Stimulated activated CD4-positive, alpha-beta T cell treated with anti-CD3 and anti-CD28 coated beads, Interleukin-12 subunit alpha, Interleukin-12 subunit beta, amount 100 ng/mL, for 24 hours (primary cell): ENCODE measurements around the gene SYNGR3.
"Not testable (repeated sequence)": the region's sequence is repeated elsewhere in the genome, so short reads cannot be mapped to it uniquely, and the experiment has no call there.

Experiments used
- DNase-seq, 2 experiments: peaks; one replicate each; pipeline ENCODE4 v3.0.0-alpha.2; 2020; ENCODE audit warnings: low read depth in 2 of 2

The SYNGR3 gene

DNA sequence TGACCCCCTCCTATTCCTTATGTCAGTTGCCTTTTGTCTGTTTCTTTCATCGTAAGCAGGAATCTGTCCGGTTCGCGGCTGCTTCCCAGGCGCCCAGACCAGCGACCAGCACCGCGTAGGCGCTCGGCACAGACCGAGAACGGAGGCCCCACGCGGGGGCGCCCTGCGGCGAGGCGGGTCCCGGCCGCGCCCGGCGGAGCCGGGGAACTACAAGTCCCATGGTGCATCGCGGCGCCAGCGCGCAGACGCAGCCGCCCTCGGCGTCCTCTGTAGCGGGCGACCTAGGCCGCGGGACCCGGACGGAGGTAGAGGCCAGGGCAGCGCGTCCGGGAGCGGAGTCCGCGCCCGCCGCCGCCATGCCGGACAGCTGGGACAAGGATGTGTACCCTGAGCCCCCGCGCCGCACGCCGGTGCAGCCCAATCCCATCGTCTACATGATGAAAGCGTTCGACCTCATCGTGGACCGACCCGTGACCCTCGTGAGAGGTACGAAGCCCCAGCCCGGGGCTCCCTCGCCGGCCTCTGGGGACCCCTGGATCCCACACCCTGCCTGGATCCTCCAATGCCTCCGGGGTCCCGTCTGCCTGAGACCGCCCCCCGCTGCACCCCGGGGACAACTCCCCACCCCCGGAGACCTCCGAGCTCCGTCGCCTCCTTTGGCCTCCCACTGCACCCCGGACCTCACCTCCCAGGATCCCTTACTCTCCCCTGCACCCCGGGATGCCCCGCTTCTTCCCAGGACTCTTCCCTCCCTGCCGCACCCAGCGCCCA is 30.3 kb upstream of the SYNGR3 start, which contains the start of gene NDUFB10:
Gene NDUFB10 (plus strand): TSS at position 270 of the 771 bp plus-strand sequence. CDS start 87 bp downstream, at position 357.
- DNase-seq, result peak; percentile 84 to 93

DNA sequence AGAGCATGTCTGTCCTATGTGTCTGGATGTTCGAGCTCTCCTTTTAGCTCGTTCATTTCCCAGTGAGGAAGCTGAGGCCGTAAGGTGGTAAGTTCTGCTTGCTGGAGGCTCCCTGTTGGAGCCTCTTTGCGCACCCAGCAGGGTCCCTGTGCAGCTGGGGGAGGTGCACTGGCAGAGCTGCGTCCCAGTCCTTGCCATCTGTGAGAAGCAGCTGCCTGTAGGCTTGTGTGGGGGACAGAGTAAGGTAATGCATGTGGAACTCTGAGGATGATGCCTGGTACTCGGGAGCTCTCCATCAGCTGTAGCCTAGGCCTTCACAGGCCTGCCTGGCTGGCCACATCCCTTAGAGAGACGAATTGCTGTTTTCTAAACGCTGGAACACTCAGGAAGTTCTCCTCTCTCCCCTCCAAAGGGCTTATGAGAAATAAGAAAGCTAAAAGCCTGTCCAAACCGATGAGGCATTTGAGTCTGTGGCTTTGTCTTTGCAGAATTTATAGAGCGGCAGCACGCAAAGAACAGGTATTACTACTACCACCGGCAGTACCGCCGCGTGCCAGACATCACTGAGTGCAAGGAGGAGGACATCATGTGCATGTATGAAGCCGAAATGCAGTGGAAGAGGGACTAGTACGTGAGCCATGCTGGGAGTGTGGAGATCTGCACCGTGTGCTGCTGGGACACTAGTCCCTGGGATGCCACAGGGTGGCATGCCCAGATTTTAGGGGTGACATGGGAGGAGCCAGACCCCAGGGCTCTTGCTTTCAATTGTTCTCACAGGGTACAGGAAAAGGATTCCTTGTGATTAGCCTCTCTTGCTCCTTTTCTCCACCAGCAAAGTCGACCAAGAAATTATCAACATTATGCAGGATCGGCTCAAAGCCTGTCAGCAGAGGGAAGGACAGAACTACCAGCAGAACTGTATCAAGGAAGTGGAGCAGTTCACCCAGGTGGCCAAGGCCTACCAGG is 28.8 kb upstream of the SYNGR3 start:
- peak in 1 of 2 experiments; percentile 49 for DNase-seq

DNA sequence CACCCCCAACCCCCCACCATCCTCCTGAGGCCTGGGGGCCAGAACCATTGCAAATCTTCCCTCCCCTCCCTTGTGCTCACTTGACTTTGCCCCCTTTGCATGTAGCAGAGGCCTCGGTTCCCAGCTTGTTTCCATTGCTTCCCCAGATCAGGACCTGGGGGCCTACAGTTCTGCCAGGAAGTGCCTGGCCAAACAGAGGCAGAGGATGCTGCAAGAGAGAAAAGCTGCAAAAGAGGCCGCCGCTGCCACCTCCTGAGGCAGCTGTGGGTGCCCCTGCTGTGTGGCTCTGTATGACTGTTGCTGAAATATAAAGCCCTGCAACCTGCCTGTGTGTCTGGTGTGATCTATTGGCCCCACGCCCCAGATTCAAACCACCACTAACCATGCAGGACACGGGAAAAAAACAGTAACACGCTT is 28.1 kb upstream of the SYNGR3 start:
- no peak for DNase-seq

DNA sequence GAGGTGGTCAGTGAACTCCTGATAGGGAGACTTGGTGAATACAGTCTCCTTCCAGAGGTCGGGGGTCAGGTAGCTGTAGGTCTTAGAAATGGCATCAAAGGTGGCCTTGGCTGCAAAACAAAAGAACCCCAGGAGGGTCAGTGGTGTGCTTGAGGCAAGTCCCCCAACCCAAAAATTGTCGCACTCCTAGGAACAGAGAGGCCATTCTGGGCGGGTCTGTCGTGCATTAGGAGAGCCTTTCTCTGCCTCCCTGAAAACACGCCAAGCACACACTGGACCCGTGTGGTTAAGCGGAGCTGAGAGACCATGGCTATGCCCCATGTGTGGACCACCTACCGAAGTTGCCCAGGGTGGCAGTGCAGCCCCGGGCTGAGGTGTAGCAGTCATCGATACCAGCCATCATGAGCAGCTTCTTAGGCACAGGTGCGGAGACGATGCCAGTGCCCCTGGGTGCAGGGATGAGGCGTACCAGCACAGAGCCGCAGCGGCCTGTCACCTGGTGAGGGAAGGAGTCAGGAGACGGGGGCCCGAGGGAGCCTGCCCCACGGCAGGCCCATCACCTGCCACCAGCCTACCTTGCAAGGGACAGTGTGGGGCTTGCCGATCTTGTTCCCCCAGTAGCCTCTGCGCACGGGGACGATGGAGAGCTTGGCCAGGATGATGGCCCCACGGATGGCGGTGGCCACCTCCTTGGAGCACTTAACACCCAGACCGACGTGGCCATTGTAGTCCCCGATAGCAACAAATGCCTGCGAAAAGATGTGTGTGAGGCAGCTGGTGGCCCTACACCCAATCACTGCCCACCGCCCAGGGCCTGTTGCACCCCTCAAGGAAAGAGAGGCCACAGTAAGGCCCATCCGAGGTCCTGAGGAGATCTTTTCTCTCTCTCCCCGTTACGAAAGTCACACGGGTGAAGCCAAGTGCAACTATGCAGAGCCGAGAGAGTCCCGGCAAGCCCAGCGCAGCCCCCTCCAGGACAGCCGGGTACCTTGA is 27.3 kb upstream of the SYNGR3 start:
- DNase-seq, result not testable (repeated sequence)

DNA sequence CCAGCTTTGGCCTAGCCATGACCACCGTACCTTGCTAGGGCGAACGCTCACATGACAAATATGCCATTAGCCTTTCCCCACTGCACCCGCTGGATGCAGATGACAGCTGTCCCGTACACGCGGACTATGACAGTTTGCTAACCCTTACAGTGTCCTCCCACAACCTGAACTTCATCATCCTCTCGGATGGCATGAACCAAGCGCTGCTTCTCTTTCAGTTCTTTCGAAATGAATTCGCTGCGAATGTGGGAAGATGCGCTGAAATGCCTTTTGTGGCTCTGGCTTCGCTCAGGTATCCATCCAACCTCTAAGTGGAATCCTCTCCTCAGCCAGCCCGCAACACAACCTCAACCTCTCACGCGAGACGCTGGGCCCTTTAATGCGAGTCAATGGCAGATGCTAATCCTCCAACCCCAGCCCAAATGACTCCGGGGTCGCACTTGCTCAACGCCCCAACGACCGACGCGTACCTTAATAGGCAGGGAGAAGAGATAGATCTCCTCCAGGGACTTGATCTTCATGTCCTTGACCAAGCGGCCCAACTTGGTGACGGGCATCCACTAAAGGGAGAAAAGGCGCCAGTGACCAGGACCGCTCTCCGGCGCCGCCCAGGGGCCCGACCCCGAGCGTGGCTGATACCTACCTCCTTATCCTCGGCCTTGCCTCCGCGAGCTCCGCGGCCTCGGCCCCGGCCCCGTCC is 25.8 kb upstream of the SYNGR3 start:
- no peak for DNase-seq

DNA sequence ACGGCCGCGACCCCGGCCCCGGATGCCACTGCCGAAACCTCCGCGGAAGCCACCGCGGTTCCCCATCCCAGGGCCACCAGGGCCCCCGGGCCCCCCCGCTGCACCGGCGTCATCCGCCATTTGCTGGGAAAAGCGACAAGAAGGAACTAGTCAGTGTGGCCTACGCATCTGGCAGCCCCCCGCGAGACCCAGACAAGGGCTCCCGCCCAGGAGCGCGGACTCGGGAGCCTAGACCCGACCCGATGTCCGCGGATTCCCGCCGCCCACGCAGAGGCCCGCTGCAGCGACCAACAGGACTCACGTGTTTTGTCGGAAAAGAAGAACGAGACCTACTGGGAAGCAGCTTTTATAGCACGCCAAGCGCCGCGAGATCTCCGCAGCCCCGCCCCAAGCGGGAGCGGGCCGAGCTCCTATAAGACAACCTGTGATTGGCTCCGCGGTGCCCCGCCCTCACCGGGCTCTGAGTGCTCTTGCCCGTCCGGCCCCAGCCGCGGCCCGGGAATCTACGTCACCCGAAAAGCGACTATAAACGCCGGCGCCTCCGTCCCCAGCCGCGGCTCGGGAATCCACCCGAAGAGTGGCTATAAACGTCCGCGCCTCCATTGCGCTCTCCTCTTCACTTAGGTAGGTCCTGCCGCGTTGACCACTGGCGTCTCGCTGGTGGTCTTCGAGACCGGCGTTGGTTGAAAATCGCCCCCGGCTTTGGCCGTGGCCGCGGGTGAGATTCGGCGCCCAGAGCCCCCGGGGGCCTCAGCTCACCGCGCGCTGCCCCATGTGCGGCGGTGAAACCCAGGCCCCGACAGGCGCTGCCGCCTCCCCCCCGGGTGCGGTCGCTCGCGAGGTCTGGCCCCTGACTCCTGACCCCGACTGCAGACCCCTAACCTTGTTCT is 25.0 kb upstream of the SYNGR3 start, which contains the start of gene RPS2:
Gene RPS2 (minus strand): TSS at position 321 of the 890 bp plus-strand sequence. CDS start 201 bp downstream, at position 120.
- peak; percentile 94 to 96 for DNase-seq

DNA sequence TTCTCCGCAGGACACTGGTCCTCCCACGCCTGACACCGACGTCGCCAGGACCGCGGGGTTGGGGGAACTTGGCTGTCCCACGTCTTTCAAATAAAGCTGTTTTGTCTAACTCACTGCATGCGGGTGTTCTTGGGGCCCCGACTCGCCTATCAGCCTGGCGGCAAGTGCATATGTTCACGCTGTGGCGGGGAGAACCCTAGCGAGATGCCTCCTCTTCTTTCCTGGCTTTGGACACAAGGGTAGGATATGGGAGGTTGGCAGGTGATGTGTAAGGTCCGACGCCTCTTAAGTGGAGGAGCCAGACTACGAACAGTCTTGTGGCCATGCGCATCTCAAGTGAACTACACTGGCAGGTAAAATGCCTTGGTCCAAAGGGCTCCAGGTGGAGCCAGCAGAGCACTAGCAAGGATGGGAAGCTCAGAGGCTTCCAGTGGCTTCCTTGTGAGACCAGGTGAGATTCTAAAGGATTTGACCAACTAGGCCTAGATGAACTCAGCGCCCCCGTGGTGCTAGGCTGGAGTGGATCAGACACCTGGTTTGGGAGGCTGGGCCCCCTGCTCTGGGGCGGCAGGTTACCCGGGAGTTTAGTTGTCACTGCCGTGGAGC is 24.3 kb upstream of the SYNGR3 start:
- DNase-seq, result no peak

DNA sequence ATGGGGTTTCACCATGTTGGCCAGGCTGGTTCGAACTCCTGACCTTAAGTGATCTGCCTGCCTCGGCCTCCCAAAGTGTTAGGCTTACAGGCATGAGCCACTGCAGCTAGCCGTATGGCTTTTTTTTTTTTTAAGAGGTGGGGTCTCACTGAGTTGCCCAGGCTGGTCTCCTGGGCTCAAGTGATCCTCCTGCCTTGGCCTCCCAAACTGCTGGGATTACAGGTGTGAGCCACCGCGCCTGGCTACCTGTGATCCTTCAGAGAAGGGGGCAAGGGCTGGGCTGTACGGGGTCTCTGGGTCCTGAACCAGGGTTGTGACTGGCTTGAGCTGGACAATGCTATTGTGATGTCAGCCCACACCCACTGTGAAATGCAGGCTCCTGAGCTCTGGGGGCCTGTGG is 23.3 kb upstream of the SYNGR3 start, which contains the start of gene RNF151:
Gene RNF151 (plus strand): TSS at position 397 of the 400 bp plus-strand sequence. CDS start 26 bp downstream, outside the sequence.
- DNase-seq, result no peak

DNA sequence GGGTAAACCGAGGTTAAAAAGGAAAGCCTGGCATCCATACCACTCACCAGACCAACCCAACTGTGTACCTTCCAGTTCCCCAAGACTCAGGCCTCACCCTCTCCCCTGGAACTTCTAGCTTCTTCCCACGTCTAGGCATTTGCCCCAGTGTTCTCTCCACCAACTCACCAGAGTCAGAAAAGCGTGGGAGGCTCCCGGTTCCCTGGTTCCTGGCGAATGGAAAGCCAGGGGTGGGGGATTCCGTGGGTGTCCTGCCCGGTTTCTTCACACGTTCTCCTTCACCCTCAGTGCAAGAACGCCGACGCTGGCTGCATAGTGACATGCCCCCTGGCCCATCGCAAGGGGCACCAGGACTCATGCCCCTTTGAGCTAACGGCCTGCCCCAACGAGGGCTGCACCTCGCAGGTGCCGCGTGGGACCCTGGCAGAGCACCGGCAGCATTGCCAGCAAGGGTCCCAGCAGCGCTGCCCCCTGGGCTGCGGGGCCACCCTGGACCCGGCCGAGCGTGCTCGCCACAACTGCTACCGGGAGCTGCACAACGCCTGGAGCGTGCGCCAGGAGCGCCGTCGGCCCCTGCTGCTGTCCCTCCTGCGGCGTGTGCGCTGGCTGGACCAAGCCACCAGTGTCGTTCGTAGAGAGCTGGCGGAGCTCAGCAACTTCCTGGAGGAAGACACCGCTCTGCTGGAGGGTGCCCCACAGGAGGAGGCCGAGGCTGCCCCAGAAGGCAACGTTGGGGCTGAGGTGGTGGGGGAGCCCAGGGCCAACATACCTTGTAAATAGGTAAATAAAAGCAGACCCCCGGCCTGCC is 21.4 kb upstream of the SYNGR3 start:
- DNase-seq, result no peak

DNA sequence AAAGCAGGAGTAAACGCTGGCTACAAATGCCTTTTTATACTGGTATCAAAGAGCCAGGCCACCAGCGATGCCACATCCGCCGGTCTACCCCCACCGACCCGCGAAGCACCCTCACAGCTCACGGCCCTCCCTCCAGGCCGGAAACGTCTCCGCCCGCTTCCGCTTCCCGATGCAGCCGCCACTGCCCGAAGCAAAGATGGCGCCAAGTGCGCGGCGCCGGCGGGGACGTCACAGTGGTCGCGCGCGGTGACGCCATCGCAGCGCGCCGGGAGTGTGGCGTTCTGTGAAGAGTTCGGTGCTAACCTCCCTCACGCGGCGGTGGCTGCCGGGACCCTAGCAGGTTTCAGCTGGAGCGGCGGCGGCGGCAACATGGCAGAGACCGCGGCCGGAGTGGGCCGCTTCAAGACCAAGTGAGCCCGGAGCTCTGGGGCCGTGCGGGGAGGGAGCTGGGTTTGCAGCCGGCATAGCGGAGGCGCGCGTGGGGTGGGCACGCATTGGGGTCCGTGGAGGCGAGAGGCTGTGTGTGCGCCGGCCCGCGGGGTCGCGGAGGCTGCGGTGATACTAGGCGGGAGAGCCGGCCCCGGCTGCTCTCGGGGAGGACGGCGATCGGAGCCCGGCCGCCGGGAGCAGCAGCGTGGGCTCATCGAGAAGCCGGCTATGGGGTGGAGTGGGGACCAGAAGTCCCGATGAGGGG is 17.8 kb upstream of the SYNGR3 start, which contains the start of gene TBL3:
Gene TBL3 (plus strand): TSS at position 258 of the 694 bp plus-strand sequence. CDS start 112 bp downstream, at position 370.
- DNase-seq, result peak; percentile 93

DNA sequence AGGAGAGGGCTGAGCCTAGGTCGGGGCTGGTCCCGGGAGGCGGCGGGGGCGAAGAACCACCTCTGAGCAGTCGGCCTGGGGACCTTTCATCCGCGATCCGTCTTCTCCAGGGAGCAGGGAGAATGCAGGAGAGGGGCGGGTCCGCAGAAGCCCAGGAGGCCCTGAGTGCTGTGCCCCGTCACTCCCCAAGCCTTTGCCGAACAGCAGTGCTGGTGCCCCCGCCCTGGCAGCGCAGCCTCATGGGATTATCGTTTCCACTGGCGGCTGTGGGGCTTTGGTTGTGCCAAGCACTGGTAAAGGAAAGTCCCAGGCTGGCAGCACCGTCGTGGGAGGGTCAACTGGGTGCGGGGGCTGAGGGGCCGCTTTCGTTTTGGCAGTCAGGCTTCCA is 17.3 kb upstream of the SYNGR3 start:
- no peak for DNase-seq

DNA sequence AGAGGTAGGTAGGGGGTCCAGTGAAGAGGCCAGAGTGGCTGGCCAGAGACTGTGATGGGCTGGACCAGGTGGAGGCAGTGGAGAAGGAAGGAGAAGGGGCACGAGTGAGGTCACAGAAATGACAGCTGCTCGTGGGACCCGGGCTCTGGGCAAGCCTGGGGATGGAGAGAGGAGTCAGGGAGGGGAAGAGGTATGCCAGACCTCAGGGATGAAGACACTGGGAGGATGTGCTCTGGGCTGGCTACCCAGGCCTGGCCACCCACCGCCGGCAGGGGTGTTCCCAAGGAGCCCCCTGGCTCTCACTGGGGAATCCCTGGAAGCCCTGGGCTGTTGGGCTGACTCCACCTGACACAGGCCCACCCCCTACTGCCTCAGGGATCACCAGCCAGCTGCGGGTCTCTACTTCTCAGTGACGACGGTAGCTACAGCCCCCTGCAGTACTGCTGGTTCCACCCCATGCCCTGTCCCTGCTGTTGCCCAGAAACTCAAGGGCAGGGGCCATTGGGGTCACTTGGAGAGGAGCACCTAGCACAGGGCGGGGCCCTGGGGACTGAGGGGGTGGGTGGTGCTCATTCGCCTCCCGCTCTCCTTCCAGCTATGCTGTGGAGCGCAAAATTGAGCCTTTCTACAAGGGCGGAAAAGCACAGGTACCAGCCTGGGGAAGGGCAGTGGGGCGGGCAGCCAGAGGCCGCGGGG is 16.2 kb upstream of the SYNGR3 start:
- DNase-seq, result no peak

DNA sequence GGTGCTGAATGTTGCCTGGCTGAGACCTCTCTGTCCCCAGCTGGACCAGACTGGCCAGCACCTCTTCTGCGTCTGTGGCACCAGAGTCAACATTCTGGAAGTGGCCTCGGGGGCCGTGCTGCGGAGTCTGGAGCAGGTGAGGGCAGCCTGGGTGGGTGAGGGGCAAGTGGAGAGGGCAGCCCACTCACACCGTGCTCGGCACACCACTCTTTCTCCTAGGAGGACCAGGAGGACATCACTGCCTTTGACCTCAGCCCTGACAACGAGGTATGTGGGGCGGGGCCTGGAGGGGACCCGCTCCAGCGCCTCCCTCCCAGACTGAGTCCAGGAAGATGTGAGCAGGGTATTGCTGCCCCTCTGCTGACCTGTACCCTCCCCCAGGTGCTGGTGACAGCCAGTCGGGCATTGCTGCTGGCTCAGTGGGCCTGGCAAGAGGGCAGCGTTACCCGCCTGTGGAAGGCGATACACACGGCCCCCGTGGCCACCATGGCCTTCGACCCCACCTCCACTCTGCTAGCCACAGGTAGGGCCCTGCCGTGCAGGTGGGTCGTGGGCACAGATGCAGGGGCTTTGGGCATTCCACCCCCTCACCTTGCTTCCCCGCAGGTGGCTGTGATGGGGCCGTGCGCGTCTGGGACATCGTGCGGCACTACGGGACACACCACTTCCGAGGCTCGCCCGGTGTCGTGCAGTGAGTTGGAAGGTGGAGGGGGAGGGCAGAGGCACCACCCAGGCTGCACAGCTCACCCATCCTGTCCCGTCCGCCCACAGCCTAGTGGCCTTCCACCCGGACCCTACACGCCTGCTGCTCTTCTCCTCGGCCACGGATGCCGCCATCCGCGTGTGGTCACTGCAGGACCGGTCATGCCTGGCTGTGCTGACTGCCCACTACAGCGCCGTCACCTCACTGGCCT is 15.4 kb upstream of the SYNGR3 start:
- no peak for DNase-seq

DNA sequence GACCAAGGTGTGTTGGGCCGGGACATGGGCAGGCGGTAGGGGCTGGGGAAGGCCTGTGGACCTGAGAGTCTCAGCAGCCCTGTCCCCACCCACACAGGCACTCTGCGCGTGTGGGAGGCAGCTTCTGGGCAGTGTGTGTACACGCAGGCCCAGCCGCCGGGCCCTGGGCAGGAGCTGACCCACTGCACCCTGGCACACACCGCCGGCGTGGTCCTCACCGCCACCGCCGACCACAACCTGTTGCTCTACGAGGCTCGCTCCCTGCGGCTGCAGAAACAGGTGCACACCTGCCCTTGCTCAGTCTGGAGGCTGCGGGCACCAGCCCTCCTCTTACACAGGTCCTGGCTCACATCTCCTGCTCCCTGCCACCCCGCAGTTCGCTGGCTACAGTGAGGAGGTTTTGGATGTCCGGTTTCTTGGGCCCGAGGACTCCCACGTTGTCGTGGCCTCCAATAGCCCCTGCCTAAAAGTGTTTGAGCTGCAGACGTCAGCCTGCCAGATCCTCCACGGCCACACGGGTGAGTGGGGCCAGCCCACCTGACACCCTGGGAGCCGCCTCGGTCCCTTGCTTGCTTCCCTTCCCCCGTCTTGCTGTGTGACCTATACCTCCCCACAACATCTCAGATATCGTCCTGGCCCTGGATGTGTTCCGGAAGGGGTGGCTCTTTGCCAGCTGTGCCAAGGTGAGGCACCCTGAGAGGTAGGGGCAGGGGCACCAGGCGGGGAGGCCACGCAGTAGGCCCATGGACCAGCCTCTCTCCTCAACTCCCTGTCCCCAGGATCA is 14.1 kb upstream of the SYNGR3 start:
- DNase-seq, result no peak

DNA sequence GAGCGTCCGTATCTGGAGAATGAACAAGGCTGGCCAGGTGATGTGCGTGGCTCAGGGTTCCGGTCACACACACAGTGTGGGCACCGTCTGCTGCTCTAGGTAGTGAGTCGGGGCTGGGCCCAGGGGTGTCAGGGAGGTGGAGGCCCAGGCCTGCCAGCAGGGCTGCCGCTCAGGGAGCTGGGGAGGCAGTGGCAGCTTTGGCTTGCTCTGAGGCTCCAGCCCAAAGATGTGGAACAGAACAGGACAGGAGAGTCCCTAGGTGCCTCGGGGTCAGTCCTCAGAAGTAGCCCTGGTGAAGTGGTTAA is 13.6 kb upstream of the SYNGR3 start:
- no peak for DNase-seq
